ENCODE data around the gene OXCT1. TPM values are rescaled to one million over a fixed set of nuclear protein-coding genes. Genes with fewer than 3 reads are reported as not detected.

OXCT1 gene
- total and polyA plus RNA-seq, 2 of the 13 experiments (the other 11 are each of a cell fraction or from before 2014, with no cell fraction given) = 0.92 to 4.7 TPM

GRCh38 chr5:41903892-41904799 lies 33.9 kb upstream of the OXCT1 start, which contains the start of gene RIMOC1 (continued):
- TF ChIP-seq ZBTB44 (CRISPR knock-in tag; IDR thresholded peaks at IDR 0.05) = no peak
- TF ChIP-seq ZNF335 (CRISPR knock-in tag; IDR thresholded peaks at IDR 0.05) = no peak; the same call in 1 of the 2 replicates
- no peak for TF ChIP-seq FOXP1 (IDR thresholded peaks at IDR 0.05)
- no peak; the same call in 1 of the 2 replicates for TF ChIP-seq FOXP1 (CRISPR knock-in tag; IDR thresholded peaks at IDR 0.05)
- TF ChIP-seq ZNF549 (CRISPR knock-in tag; IDR thresholded peaks at IDR 0.05) = 0 out of 2 replicates have a peak, but pooled peaks have one; percentile 58
- no peak for TF ChIP-seq ZNF383 (CRISPR knock-in tag; IDR thresholded peaks at IDR 0.05; ENCODE audit: borderline replicate concordance)
- TF ChIP-seq IRF2 (CRISPR knock-in tag; IDR thresholded peaks at IDR 0.05) = peak; percentile 85; the same call in 1 of the 2 replicates
- no peak for TF ChIP-seq ATF3 (CRISPR knock-in tag; IDR thresholded peaks at IDR 0.05)
- TF ChIP-seq ZNF816 (CRISPR knock-in tag; IDR thresholded peaks at IDR 0.05; ENCODE audit: borderline replicate concordance) = 0 out of 2 replicates have a peak, but pooled peaks have one; percentile 63
- TF ChIP-seq ZSCAN31 (CRISPR knock-in tag; IDR thresholded peaks at IDR 0.05; ENCODE audit: low read depth) = peak; percentile 85; the same call in 1 of the 2 replicates
- TF ChIP-seq CENPX (CRISPR knock-in tag; IDR thresholded peaks at IDR 0.05) = no peak
- peak; percentile 93 for TF ChIP-seq ZNF333 (CRISPR knock-in tag; IDR thresholded peaks at IDR 0.05; ENCODE audit: borderline replicate concordance)
- no peak for TF ChIP-seq SRSF9 (IDR thresholded peaks at IDR 0.05; ENCODE audit: borderline replicate concordance, insufficient read depth, low read depth, low read length, poor library complexity, severe bottlenecking)
- TF ChIP-seq TFDP1 (CRISPR knock-in tag; IDR thresholded peaks at IDR 0.05; ENCODE audit: borderline replicate concordance) = peak; percentile 82; the same call in 1 of the 2 replicates
- TF ChIP-seq FOXO4 (CRISPR knock-in tag; conservative IDR thresholded peaks at IDR 0.05) = 0 out of 2 replicates have a peak, but pooled peaks have one; percentile 93
- TF ChIP-seq ZNF597 (CRISPR knock-in tag; IDR thresholded peaks at IDR 0.05) = no peak
- TF ChIP-seq ZFP36 (IDR thresholded peaks at IDR 0.05; ENCODE audit: borderline replicate concordance, low read depth, low read length, partially characterized antibody) = no peak
- no peak for TF ChIP-seq ATF7 (IDR thresholded peaks at IDR 0.05)
- TF ChIP-seq ATF7 (CRISPR knock-in tag; IDR thresholded peaks at IDR 0.05) = peak; percentile 66; the same call in 1 of the 2 replicates
- TF ChIP-seq RXRB (CRISPR knock-in tag; IDR thresholded peaks at IDR 0.05; ENCODE audit: borderline replicate concordance) = peak; percentile 81
- no peak for TF ChIP-seq STAG1 (CRISPR knock-in tag; IDR thresholded peaks at IDR 0.05)
- no peak for TF ChIP-seq SMAD9 (CRISPR knock-in tag; IDR thresholded peaks at IDR 0.05)
